Right lobe of liver (tissue), 4 donors: Measurements from ENCODE around the gene EFNA5.

Experiments used
- CTCF ChIP-seq, 4 donors: fragments of 200-600 bp in 3 of 4; fragments of 450-650 bp in 1 of 4; IDR thresholded peaks; one replicate each; pipeline versions ENCODE4 v1.5.1 to v1.8.0; 2016 to 2022; ENCODE audit warnings: antibody characterized with exemption in 4 of 4, mild to moderate bottlenecking in 2 of 4
- POLR2A ChIP-seq: fragments of 450-650 bp; IDR thresholded peaks from one replicate; pipeline ENCODE4 v1.6.1; 2017; ENCODE audit warnings: antibody characterized with exemption, mild to moderate bottlenecking
- donor health status: DM: no; HTN: no; CAD: no.
- donor health status: DM: no; HTN: no; CAD: no.
- donor health status: DM: no; HTN: yes; CAD: no.

- TF ChIP-seq CTCF (IDR thresholded peaks at IDR 0.05) = no peak
- no peak for TF ChIP-seq POLR2A
These were observed 17.1 kb downstream of the EFNA5 start for GRCh38 chr5:107653685-107654084.
